NCI-H345 (cell line): ENCODE measurements around the gene AFAP1.

ENCODE experiments used
- DNase-seq: peaks from one replicate; lab custom pipeline; 2025; lab: John Stamatoyannopoulos, UW

AFAP1 gene

GRCh38 chr4:7915875-7916242, 23.8 kb downstream of the AFAP1 start:
- DNase-seq, result no peak

- no peak for DNase-seq
Observed at GRCh38 chr4:7912826-7913225, 26.8 kb downstream of the AFAP1 start.

DNA sequence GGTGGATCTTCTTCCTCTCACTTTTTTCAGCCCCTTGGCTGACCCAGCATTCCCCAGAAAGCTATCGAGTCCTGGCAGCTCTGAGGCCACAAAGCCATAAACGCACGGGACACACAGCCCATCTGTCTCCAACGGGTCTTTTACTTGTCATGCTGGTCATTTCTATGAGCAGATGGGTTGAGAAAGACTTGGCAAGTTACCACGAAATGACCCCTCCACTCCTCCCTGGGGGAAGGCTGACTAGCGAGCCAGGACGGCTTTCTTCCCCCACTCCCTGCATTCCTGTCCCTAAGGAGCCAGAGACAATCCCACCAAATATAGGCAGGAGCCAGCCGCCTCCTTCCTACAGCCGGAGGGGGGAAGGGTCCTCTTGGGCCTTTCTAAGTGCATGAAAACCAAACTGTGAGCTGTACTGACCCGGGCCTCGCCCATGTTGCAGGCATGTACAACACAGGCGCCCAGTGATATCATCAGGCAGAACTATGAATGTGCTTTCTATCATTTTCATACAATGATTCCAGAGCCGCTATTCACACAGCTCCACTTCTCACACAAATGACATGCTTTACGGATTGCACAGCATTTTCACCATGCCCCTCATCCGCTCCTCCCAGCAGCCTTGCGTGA, 28.6 kb downstream of the AFAP1 start:
- DNase-seq, result no peak

DNA sequence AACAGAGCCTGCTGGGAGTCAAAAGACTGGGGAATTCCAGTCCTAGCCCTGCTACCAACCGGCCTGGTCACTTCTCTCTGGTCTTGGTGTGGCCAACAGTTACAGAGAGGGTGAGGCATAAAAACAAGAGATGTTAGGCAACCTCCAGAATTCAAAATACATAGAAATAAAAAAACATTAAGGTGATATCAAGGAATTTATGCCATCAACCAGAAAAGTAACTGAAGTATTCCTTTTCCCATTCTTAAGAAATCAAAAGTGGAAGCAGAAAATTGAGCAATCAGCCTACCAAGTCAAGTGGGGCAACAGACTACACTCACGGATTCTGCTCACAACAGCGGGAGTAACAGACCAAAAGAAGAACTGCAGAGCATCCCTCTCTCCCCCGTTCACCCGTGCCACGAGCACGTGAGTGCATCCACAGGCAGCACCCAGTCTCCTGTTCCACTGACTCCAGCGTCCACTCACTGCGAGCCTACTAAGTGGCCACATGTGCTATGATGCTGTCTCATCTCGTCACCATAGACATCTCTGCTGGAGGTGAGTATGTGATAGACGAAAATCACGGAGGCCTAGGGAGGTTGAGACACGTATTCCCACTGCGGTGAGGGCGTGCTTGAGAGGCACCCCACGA, 29.3 kb downstream of the AFAP1 start:
- DNase-seq, result no peak

DNA sequence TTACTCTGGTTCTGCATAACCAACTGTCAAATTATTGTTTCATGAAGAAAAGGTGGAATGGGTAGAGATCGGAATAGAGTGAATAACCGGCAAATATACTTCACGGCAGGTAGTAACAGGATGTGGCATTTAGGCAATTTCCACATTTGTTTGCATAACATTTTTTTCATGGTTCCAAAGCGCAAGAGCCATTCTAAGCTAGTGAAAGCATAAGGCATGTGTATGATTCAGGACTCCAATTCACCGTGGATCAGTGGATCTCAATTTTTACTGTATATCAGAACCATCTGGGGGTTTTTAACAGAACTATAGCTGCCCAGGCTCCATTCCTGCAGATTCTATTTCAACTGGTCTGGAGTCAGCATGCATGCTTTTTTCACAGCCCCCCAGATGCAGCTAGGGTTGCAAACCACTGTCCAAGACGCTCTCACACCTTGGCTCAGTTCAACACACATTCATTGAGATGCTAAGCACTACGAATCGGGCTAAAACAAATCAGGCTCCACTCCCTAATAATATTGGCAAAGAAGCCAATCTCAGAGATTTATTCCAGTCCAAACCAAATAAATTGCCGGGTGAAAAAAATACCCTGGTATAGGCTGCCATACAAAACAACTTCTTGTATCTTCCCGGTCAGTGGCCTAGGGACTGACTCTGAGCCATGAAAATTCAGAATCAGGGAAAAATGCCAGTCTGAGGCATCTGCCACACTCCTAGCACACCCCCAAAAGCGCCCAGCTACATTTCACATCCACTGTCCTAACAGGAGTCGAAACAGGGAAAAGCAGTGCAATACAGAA, 30.0 kb downstream of the AFAP1 start:
- DNase-seq, result no peak

GRCh38 chr4:7908668-7909067, 31.0 kb downstream of the AFAP1 start:
- DNase-seq, result no peak

- no peak for DNase-seq
Observed at GRCh38 chr4:7907142-7907541, 32.5 kb downstream of the AFAP1 start.

GRCh38 chr4:7906171-7906701, 33.4 kb downstream of the AFAP1 start:
- DNase-seq, result no peak

GRCh38 chr4:7904952-7905915, 34.4 kb downstream of the AFAP1 start:
- DNase-seq, result no peak

DNA sequence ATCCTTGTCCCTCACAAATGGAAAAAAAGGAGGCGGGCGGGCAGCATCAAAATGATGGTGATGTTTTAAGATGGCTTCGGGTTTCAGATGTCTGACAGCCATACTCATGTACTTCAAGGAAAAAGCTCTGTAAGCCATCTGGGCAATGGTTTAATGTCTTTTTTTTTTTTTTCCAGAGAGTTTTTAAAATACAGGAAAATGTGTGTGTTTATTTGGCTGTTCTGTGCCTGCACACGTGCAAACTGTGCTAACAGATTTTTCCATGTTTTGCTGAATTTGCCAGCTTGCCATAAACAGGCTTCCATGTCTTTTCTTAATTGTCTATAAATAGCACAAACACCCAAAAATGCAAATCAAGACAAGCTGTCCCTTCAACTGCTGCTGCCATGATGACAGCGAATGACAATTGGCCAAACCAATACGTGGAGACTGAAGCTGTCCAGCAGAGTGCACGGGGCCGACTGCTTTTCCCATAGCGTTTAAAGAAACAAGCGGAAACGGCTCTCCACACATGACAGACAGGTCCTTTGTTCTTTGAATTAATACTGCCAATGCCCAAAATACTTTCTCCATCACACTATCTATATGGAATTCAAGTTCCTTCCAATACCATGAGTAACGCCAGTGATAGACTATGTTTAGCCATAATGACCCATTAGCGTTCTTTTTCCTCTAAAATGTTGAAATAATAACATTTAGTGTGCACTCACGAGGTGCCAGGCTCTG, 35.7 kb downstream of the AFAP1 start:
- no peak for DNase-seq

DNA sequence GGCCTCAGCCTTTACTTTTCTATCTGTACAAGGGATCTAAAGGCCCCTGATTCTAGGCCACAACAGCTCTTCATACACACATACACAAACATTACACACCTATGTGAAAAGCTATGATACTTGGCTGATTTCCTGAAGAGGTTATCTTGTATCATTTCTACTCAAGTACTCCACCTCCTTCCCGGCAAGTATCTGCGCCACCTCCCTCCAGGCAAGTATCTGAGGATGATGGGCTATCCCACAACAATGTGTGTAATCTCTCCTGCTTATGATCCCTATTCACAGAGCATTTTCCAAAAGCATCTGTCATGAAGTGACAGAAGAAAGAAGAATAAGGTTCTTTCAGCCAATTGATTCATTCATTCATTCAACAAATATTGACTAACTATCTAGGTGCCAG, 36.8 kb downstream of the AFAP1 start:
- DNase-seq, result no peak

- DNase-seq, result no peak
Observed at GRCh38 chr4:7902101-7902553, 37.5 kb downstream of the AFAP1 start.

DNA sequence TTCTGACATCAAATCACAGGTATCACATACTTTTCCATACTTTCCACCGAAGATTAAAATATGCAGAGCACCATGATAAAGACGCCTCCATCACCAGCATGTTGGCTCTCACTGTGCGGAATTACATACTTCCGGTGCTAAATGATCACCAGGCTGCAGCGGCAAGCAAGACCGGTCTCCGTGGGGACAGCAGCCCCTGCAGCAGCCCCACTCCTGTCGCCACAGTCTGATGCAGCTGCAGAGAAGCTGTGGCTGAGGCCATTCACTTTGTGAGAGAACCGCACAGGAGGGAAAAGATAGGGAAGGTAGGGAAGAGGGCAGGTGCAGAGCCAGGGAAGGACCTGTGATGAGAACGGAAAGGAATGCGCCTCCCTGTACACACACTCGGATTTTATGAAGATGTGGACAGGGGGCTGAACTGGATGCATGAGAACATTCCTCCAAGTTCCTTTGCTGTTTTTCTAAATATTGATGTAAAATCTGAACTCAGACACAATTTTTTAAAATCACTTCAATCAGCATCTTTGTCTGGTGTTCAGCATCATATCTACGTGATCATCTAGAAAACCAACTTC, 38.3 kb downstream of the AFAP1 start:
- DNase-seq, result no peak

DNA sequence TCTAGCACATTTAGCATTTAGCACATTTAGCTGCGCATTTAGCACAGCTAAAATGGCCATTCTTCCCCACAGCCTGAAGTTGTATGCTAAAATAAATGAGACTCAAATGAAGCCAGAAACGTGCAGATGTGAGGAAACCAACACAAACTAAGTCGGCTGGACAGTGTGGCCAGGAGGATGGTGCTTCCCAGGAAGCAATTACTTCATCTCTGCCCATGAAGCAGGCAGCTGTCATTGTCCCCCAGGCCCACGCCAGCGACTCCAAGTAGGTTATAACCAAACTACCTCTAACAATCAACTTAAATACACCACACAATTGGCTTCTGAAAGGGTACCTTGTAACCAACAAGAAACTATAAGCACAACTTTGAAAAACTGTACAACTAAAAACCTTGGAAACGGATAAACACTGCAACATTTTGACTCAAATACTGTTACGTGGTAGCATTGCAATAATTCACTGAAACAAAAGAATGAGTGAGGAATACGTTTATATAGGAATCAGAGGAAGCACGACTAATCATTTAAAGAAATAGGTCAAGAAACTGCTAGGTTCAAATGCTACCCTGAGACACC, 39.2 kb downstream of the AFAP1 start:
- no peak for DNase-seq

DNA sequence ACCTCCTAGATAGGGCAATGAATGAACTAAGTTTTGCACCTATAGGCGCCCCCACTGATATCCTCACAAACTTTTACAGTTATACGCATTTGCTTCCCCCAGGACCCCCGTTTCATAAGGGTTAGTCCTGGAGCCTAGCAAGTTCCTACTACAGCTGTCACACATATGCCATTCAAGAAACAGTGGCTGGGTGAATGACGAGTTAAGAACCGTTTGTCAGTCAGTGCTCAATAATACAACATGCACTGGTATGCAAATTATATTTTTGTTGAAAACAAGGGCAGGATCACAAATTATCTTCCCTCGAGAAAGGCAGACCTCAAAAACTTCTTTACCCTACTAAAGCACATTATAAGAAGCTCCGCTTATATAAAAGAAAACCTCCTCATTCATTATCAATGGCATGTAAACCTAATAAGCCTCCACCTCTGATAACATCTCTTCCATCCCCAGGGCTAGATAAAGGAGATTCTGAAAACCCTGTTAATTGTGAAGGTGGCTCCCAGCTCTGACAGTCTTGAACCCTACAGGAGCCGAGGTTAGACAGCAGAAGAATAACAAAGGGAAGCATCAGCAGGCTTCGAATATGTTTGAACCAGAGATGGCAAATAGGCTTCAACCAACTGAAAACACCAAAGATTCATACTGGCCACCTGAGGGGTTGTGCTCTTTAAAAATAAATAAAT, 40.3 kb downstream of the AFAP1 start:
- DNase-seq, result no peak

- DNase-seq, result no peak
Observed at GRCh38 chr4:7898385-7898784, 41.3 kb downstream of the AFAP1 start.

GRCh38 chr4:7897811-7898210, 41.9 kb downstream of the AFAP1 start:
- no peak for DNase-seq

- peak; percentile 26 for DNase-seq
Observed at GRCh38 chr4:7894677-7895181, 44.9 kb downstream of the AFAP1 start.

DNA sequence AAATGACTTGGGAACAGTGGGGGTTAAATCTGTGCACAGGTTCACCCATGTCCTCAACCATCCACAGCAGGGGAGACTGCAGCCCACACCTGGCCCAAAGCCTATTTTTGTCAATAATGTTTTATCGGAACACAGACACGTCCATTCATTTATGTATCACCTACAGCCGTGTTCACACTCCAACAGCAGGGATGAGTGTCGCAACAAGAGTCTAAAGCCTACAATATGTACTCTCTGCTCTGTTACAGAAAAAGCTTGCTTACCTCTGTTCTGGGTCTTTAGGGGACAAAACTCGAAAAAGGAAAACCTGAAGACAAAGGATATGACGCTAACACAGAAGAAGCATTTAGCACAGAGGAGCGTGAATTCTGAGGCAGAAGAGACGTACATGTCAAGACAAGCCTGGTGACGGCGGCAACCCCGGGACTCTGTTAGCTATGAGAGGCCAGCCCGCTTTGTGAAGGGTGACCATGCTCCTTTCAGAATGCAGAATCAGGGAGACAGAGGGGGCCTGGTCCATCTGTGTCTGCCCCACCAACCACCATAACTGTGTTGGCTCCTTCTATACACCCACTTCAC, 45.5 kb downstream of the AFAP1 start:
- peak; percentile 26 for DNase-seq
